ENCODE measurements around the gene HDDC2. TPM values are rescaled to one million over a fixed set of nuclear protein-coding genes. Genes with fewer than 3 reads are reported as not detected.

The HDDC2 gene
- total RNA-seq, 1 experiment from 2014 or later, result 195 TPM

DNA sequence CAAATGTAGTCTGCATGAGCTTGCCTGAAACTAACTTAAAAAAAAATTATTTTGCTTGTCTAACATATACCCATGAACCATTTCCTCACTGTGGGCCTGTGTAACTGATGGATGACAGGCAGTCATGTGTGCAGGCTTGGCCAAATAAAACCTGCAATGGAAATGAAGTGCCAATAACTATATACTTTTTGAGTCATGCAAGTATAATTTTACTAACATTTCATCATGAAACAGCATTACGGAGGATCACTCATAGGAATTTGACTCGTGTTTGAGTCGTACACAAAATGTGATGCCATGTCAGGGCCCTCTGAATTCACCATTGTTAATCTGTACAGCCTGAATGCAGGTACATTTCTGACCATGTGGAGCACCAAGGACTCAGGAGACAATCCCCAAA is 46.6 kb downstream of the HDDC2 start:
- in situ Hi-C loops (cut with HindIII; ENCODE audit: low pct_unique_long_range_greater_than_20kb, low sequenced_read_pairs), result no loop called here

DNA sequence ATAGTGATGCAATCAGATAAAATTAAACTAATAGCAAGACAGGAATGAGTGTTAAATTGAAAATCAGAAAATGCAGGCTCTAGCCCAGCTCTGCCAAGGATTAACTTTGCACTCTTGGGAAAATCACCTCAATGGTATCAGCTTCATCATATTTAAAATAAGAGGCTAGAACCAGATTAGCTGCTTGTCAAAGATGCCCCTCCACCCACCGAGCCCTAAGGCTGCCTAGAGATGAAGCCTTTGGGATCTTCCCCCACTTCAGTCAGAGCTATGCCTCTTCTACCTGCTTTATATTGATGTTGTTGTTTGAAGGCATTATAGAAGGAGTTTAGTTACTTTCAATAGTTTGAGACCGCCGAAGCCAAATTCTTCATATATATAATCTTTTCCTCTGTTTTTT is 47.4 kb downstream of the HDDC2 start:
- in situ Hi-C loops (cut with HindIII; ENCODE audit: low pct_unique_long_range_greater_than_20kb, low sequenced_read_pairs), result no loop called here
- no peak for DNase-seq (ENCODE audit: low read depth, low spot score)

More for the DNA sequence above, 46.6 kb downstream of the HDDC2 start:
- no peak for DNase-seq (ENCODE audit: low read depth, low spot score)

DNA sequence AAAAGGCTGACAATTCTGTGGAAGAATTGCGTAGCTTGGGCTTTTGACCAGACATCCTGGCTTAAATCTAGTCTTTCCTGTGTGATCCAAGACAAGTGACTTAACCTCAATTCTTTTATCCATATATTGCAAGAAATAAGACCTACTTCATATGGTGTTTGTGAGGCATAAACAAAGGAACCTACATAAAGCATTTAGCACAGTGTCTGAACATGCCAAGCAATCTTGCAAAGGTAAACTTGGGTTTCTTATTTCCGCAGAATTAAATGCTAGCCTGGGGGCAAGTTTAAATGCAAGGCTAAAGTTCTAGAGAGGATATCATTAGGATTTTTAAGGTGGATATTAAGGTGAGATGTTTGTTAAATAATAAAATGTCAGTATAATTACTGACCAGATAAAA is 47.9 kb downstream of the HDDC2 start:
- in situ Hi-C loops (cut with HindIII; ENCODE audit: low pct_unique_long_range_greater_than_20kb, low sequenced_read_pairs), result no loop called here
- no peak for DNase-seq (ENCODE audit: low read depth, low spot score)

DNA sequence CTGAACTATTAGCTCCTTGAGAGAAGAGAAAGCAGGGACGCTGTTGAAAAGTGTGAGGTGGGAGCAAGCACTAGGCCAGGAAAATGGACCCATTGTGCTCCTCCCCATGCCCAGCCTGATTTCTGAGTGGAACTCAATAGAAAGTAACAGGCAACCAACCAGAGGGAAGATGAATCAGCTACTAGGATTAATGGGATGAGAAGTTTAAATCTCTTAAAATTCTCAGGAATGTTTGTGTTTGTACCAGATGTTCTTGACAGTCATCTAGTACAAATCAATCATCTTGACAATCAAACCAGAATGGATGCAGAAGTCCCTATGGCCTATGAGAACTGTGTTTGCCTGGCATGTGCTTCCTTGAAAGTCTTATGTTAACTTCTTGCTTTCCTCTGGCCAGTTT is 48.9 kb downstream of the HDDC2 start:
- DNase-seq (ENCODE audit: low read depth, low spot score), result no peak
- in situ Hi-C loops (cut with HindIII; ENCODE audit: low pct_unique_long_range_greater_than_20kb, low sequenced_read_pairs), result no loop called here

GRCh38 chr6:125251516-125252220 is 50.1 kb downstream of the HDDC2 start:
- peak; percentile 27 for DNase-seq (ENCODE audit: low read depth, low spot score)
- in situ Hi-C loops (cut with HindIII; ENCODE audit: low pct_unique_long_range_greater_than_20kb, low sequenced_read_pairs), result no loop called here

DNA sequence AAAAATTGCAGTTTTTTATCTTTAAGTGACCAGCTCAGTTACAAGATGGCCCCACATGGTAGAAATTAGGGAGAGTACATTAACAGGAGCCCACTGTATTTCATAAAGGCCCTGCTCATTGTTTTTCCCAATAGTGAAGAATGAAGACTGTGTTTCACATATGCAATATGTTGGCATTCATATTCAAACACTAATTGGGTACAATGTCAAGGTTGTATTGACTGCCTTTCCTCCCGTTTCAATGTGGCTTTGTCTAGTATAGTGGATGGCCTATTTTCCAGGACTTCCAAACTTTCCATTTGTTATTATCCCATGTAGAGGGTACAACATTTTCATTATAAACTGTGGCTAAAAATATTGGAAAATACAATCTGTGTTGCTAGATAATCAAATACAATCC is 51.3 kb downstream of the HDDC2 start:
- in situ Hi-C loops (cut with HindIII; ENCODE audit: low pct_unique_long_range_greater_than_20kb, low sequenced_read_pairs), result no loop called here

DNA sequence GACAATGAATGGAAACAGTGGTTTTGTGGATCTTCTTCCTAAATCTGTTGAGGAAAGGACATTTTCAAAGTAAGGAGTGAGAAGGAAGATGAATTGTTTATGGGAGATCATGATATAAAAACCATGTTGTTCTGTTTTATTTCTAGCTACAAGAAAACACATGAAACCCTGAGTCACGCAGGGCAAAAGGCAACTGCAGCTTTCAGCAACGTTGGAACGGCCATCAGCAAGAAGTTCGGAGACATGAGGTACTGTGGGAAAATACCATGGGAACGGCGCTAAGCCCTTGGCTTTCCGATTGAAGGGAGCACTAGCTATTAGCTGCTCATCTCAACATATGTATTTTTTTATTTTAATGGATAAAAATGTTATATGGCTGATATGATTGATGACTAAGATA is 53.6 kb downstream of the HDDC2 start:
- DNase-seq (ENCODE audit: low read depth, low spot score), result no peak
- in situ Hi-C loops (cut with HindIII; ENCODE audit: low pct_unique_long_range_greater_than_20kb, low sequenced_read_pairs), result no loop called here

More for the DNA sequence above, 51.3 kb downstream of the HDDC2 start:
- DNase-seq (ENCODE audit: low read depth, low spot score), result peak; percentile 71

- in situ Hi-C loops (cut with HindIII; ENCODE audit: low pct_unique_long_range_greater_than_20kb, low sequenced_read_pairs), result no loop called here
- no peak for DNase-seq (ENCODE audit: low read depth, low spot score)
Measured at GRCh38 chr6:125246566-125246965, 55.2 kb downstream of the HDDC2 start.

DNA sequence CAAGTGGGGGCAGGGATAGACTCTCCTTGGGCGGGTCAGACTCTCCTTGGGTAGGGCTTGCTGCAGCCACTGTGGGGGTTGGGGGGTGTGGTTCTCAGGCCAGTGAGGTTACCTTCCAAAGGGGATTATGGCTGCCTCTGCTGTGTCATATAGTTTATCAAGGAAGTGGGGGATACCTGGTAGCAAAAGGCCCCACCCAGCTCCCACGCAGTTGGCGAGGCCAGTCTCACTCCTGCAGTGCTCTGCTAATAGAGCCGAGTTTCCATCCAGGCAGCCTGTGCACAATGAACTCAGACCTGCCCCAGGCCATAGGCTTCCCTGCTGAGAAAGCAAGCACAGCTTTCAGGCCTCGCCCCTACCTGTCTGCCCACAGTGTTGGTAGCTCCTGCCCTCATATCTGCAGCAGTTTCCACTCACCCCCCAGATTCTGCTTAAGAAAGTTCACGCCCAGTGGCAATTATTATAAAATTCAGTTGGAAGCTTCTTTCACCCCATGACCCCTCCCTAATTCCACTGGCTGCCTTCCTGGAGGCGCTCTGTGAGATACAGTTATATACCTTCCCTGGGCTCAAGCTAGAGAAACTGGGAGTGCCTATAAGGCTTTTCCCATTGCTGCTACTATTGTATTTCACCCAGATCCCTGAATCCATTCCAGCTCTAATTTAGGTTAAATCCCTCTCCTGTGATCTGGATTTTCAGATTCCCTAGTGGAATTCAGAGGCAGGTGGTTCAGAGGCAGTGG is 56.1 kb downstream of the HDDC2 start:
- no peak for DNase-seq (ENCODE audit: low read depth, low spot score)
- in situ Hi-C loops (cut with HindIII; ENCODE audit: low pct_unique_long_range_greater_than_20kb, low sequenced_read_pairs), result no loop called here

- in situ Hi-C loops (cut with HindIII; ENCODE audit: low pct_unique_long_range_greater_than_20kb, low sequenced_read_pairs), result no loop called here
- no peak for DNase-seq (ENCODE audit: low read depth, low spot score)
Measured at GRCh38 chr6:125245109-125245508, 56.7 kb downstream of the HDDC2 start.

DNA sequence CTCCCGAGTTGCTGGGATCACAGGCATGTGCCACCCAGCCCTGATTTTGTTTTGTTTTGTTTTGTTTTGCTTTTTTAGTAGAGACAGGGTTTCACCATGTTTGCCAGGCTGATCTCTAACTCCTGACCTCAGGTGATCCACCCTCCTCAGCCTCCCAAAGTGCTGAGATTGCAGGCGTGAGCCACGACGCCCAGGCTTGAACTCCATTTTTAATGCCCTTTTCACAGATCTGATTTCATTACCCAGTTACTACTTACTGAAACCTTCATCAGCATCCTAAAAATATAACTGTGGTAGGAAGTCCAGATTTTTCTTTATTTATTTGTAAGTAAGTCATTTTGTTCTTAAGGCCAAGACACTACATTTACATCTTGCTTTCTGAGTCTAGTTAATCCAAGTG is 64.0 kb downstream of the HDDC2 start:
- in situ Hi-C loops (cut with HindIII; ENCODE audit: low pct_unique_long_range_greater_than_20kb, low sequenced_read_pairs), result no loop called here
- DNase-seq (ENCODE audit: low read depth, low spot score), result no peak

- in situ Hi-C loops (cut with HindIII; ENCODE audit: low pct_unique_long_range_greater_than_20kb, low sequenced_read_pairs), result no loop called here
- DNase-seq (ENCODE audit: low read depth, low spot score), result no peak
Measured at GRCh38 chr6:125236536-125237327, 65.0 kb downstream of the HDDC2 start.

GRCh38 chr6:125233202-125233601 is 68.6 kb downstream of the HDDC2 start:
- DNase-seq (ENCODE audit: low read depth, low spot score), result no peak

GRCh38 chr6:125232466-125232865 is 69.3 kb downstream of the HDDC2 start:
- in situ Hi-C loops (cut with HindIII; ENCODE audit: low pct_unique_long_range_greater_than_20kb, low sequenced_read_pairs), result no loop called here

More at GRCh38 chr6:125233202-125233601, 68.6 kb downstream of the HDDC2 start:
- in situ Hi-C loops (cut with HindIII; ENCODE audit: low pct_unique_long_range_greater_than_20kb, low sequenced_read_pairs), result no loop called here

DNA sequence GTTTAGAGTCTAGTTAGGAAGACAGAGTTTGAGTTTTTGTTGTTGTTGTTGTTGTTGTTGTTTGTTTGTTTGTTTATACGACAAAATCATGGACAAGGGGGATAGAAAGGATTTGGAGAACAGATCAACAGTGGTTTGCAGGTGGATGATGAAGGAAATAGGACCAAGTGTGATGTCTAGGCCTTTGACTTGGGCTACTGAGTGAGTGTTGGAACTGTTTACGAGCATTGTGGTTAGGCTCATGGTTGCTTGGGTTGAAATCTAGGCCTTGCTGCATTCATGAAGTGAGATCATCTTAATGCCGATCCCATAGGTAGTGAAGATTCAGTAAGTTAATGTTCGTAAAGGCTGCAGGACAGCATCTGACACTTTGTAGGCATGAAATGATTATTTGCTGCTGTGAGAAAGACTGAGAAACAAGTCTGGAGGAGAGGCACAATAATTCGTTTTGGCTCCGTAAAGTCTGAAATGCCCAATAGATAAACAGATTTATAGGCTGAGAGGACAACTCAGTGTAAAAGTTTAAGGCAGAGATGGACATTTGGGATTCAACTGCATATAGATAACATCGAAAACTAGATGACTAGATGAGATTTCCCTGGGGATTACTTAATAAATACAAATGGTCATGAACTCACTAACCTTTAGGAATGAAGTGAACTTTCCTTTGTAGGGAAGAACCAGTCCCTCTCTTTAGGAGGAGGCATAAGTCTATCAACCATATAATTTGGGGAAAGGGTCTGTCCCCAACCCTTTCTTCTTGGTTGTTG is 70.0 kb downstream of the HDDC2 start:
- no peak for DNase-seq (ENCODE audit: low read depth, low spot score)
- in situ Hi-C loops (cut with HindIII; ENCODE audit: low pct_unique_long_range_greater_than_20kb, low sequenced_read_pairs), result no loop called here

More at GRCh38 chr6:125232466-125232865, 69.3 kb downstream of the HDDC2 start:
- no peak for DNase-seq (ENCODE audit: low read depth, low spot score)

GRCh38 chr6:125231133-125231532 is 70.6 kb downstream of the HDDC2 start:
- in situ Hi-C loops (cut with HindIII; ENCODE audit: low pct_unique_long_range_greater_than_20kb, low sequenced_read_pairs), result no loop called here
- DNase-seq (ENCODE audit: low read depth, low spot score), result no peak

- DNase-seq (ENCODE audit: low read depth, low spot score), result no peak
- in situ Hi-C loops (cut with HindIII; ENCODE audit: low pct_unique_long_range_greater_than_20kb, low sequenced_read_pairs), result no loop called here
Measured at GRCh38 chr6:125230674-125231073, 71.1 kb downstream of the HDDC2 start.
